ENCODE results near the gene SRSF9. TPM values are rescaled to one million over a fixed set of nuclear protein-coding genes. Genes with fewer than 3 reads are reported as not detected.

Gene SRSF9
- total RNA-seq, 2 experiments from 2014 or later, result 164 to 171 TPM

DNA sequence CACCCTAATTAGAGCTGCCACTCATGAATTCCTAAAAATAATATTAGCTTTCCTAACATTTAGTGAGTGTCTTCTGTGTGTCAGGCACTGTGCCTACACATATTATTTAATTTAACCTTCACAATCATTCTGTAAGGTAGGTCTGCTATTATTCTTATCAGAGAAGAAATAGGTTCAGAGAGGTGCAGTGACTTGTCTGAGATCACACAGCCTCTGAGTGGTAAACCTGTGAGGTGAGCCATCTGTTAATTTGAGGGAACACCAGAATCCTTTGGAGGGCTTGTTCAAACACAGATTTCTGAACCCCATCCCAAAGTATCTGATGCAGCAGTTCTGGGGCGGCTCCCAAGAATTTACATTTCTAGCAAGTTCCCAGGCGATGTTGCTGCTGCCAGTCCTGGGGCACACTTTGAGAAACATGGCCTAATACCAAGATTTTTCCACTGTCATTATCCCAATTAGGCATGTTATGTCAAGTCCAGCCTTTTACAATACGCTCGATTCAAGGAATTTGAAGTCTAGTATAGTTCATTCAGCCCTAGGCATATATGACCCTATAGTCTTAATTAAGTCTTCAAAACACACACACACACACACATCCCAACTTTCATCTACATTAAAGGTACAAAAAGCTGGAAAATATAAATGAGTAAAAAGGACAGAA, 51.5 kb downstream of the SRSF9 start:
- intact Hi-C loops (cut with micrococcal nuclease), result no loop called here
- no peaks in the 10 kb centered on the region for H3K9me3 Mint-ChIP-seq
- no peak overlapping the region for H3K27ac Mint-ChIP-seq
- H3K36me3 Mint-ChIP-seq (ENCODE audit: low read depth), result no peaks in the 10 kb centered on the region
- CTCF ChIA-PET, result interaction anchor here (0.7 to 1.6 kb wide), 3 partner anchors 51 to 176 kb away, joined by 3 to 4 read pairs (median 3); no protein-coding TSS in a partner anchor
- H3K27me3 Mint-ChIP-seq (ENCODE audit: low read depth), result no peaks in the 10 kb centered on the region
- DNase-seq, result no peak
- no peaks in the 10 kb centered on the region for H3K4me1 Mint-ChIP-seq (ENCODE audit: low read depth)
- H3K4me3 Mint-ChIP-seq, result no peak overlapping the region

DNA sequence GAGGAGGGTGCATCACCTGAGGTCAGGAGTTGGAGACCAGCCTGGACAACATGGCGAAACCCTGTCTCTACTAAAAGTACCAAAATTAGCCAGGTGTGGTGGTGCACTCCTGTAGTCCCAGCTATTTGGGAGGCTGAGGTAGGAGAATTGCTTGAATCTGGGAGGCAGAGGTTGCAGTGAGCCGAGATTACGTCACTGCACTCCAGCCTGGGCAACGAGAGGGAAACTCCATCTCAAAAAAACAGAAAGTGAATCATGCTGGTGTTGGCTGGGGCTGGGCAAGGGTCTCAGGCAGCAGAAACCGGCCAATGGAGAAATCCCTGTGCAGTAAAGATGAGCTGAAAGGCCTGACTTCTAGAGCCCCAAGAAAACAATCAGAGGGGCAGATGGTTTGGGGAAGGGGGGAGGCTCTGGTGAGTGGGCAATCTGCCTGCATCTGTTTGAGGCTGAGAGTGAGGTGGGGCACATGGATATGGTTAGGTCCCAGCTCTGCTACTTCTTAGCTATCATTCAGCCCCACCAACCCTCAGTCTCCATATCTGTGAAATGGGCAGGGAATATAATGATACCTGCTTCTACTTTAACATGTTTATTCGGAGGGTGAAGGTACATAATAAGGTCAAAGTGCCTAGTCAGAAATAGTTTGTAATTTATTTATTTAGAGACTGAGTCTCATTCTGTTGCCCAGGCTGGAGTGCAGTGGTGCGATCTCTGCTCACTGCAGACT, 52.9 kb downstream of the SRSF9 start:
- no peak for DNase-seq
- Mint-ChIP-seq H3K9me3 (no peaks in the 10 kb centered on the region), H3K4me1 (ENCODE audit: low read depth) (no peaks in the 10 kb centered on the region), H3K27ac (no peak overlapping the region), H3K27me3 (ENCODE audit: low read depth) (no peaks in the 10 kb centered on the region), H3K36me3 (ENCODE audit: low read depth) (no peaks in the 10 kb centered on the region), H3K4me3 (no peak overlapping the region)
- intact Hi-C loops (cut with micrococcal nuclease), result no loop called here
- CTCF ChIA-PET, result interaction anchor here (1.6 kb wide), 1 partner anchor 50 kb away, joined by 3 read pairs; no protein-coding TSS in a partner anchor

DNA sequence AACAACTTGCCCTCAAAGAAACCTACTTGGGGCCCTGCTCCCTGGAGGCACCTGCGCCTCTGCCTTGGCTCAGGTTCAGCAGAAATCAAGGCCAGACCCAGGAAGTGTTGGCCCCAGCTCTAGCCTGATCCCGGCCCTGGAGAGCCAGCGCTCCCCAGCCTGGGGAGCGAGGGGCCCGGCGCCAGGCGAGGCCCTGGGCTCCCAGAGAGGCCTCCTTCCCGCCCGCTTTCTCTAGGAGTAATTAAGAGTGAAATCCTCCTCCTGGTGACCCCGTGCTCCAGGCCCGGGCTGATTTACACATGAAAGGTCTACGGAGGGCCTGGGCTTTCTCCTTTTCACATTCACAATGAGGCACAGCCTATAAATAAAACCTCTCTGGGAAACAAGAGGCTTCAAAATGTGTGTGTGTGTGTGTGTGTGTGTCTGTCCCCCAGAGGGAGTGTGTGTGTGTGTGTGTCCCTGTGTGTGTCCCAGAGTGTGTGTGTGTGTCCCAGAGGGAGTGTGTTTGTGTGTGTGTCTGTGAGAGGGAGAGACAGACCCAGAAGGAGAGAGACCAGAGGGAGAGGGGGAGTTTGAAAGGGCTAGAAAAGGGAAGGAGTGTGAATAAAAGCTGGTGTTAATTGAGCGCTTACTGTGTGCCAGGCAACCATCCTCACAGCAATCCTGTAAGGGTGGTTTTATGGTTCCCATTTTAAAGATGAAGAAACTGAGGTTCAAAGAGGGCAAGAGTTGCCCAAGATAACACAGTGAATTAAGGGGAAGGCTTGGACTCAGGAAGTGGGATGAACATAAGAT, 55.5 kb downstream of the SRSF9 start:
- intact Hi-C loops (cut with micrococcal nuclease), result no loop called here
- CTCF ChIA-PET, result interaction anchor here (1.0 kb wide), 1 partner anchor 57 kb away, joined by 3 read pairs; no protein-coding TSS in a partner anchor
- H3K4me1 Mint-ChIP-seq (ENCODE audit: low read depth), result no peaks in the 10 kb centered on the region
- no peaks in the 10 kb centered on the region for H3K36me3 Mint-ChIP-seq (ENCODE audit: low read depth)
- H3K27ac Mint-ChIP-seq, result no peak overlapping the region
- no peaks in the 10 kb centered on the region for H3K27me3 Mint-ChIP-seq (ENCODE audit: low read depth)
- H3K9me3 Mint-ChIP-seq, result no peaks in the 10 kb centered on the region
- no peak overlapping the region for H3K4me3 Mint-ChIP-seq
- DNase-seq, result no peak

- H3K4me1 Mint-ChIP-seq (ENCODE audit: low read depth), result no peaks in the 10 kb centered on the region
- no peak for DNase-seq
- CTCF ChIA-PET, result no interaction called here
- no peak overlapping the region for H3K4me3 Mint-ChIP-seq
- intact Hi-C loops (cut with micrococcal nuclease), result no loop called here
- H3K27ac Mint-ChIP-seq, result no peak overlapping the region
- H3K36me3 Mint-ChIP-seq (ENCODE audit: low read depth), result no peaks in the 10 kb centered on the region
- no peaks in the 10 kb centered on the region for H3K9me3 Mint-ChIP-seq
- no peaks in the 10 kb centered on the region for H3K27me3 Mint-ChIP-seq (ENCODE audit: low read depth)
Observed at GRCh38 chr12:120412421-120412820, 57.1 kb downstream of the SRSF9 start.

Other genes with a start within 250 kb of the SRSF9 start
- 100 to 1,000 TPM; 109 to 112 TPM for gene PXN, start 204.0 kb downstream of the SRSF9 start, total RNA-seq
- gene RNU4-2, start 177.8 kb downstream of the SRSF9 start, total RNA-seq, result 1,000 to 10,000 TPM; 1,318 to 2,532 TPM
- gene RNU4-1, start 176.5 kb downstream of the SRSF9 start, total RNA-seq, result 1,000 to 10,000 TPM in 1 of 2 experiments, 100 to 1,000 TPM in 1; 685 to 1,294 TPM
- 1 to 10 TPM; 2.0 to 3.7 TPM for gene SIRT4, start 167.4 kb downstream of the SRSF9 start, total RNA-seq
- gene PLA2G1B, start 142.0 kb downstream of the SRSF9 start, total RNA-seq, result not detected
- gene MSI1, start 100.6 kb downstream of the SRSF9 start, total RNA-seq, result under 1 TPM; 0.27 to 0.57 TPM
- 100 to 1,000 TPM; 536 to 540 TPM for gene COX6A1, start 31.6 kb downstream of the SRSF9 start, total RNA-seq
- gene TRIAP1, start 23.4 kb downstream of the SRSF9 start, total RNA-seq, result 10 to 100 TPM; 56.8 to 59.2 TPM
- 10 to 100 TPM; 33.1 to 35.3 TPM for gene GATC, start 23.3 kb downstream of the SRSF9 start, total RNA-seq
- 10 to 100 TPM; 93.4 to 93.5 TPM for gene DYNLL1, start 26.4 kb upstream of the SRSF9 start, total RNA-seq
- gene COQ5, start 59.4 kb upstream of the SRSF9 start, total RNA-seq, result 10 to 100 TPM; 29.5 TPM
- 100 to 1,000 TPM; 159 to 166 TPM for gene RNF10, start 64.6 kb upstream of the SRSF9 start, total RNA-seq
- 10 to 100 TPM; 44.2 to 45.0 TPM for gene POP5, start 111.7 kb upstream of the SRSF9 start, total RNA-seq
- gene CABP1, start 170.9 kb upstream of the SRSF9 start, total RNA-seq, result not detected
- 10 to 100 TPM; 78.6 to 89.7 TPM for gene MLEC, start 217.4 kb upstream of the SRSF9 start, total RNA-seq
- 10 to 100 TPM; 31.9 to 32.6 TPM for gene UNC119B, start 240.7 kb upstream of the SRSF9 start, total RNA-seq